ENCODE results near the gene CAPZB.

Gene CAPZB

DNA sequence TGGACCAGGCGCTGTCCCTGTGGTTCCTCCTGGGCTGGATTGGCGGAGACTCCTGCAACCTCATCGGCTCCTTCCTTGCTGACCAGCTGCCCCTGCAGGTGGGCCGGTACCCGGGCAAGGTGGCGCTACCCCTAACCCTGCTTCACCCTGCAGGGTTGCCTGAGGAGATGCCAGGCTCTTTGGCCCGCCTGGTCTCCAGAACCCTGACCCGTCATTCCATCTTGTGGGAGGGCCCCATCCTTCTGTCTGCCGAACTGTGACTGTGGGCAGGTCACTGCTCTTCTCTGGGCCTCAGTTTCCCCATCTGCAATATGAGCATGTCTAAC lies 160.7 kb downstream of the CAPZB start:
- no peak for DNase-seq

DNA sequence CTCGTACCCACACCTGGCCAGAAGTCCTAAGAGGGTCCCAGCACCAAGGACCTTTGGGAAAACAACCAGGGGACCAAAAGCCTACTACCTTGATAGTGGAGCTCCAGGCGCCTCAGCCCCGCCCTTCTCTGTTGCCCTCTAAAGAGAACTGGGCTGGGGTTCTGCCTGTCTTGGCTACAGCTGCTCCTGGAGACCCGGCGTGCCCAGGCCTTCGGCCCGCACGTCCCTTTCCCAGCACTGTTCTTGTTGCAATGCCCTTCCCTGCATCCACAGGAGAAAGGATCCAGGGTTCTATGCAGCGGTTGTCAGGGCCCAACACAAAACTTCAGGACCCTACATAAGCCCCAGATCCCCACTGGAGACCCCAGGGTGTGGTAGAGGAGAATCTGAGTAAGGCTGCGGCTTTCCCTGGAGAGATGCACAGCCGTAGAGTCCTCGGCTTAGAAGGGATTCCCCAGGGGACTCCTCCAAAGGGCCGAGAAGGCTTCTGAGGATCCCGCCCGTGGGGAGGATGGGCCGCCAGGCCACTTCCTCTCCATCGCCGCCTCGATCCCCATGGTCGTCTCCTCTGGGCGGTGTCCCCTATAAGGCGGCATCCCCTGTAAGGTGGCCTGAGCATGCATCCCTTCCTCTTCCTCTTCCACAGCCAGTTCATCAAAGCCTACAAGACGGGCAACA lies 161.2 kb downstream of the CAPZB start:
- DNase-seq: no peak

DNA sequence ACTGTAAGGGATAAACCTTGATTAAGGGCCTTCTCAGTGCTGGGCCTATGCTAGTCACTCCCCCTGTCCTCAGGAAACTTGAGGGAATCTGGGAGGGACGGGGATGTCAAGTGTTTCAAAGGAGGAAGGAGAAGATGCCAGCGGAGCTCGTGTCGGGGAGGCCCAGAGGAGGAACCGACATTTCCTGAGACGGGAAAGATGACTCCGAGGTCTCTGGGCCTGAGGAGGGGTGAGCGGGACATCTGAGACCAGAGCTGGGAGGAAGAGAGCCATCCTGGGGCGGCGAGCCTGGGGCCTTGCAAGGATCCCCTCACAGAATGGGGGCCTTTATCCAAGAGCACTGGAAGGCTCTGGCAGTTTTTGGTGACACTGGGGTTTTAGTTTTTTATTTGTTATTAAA lies 162.9 kb downstream of the CAPZB start:
- no peak for DNase-seq

DNA sequence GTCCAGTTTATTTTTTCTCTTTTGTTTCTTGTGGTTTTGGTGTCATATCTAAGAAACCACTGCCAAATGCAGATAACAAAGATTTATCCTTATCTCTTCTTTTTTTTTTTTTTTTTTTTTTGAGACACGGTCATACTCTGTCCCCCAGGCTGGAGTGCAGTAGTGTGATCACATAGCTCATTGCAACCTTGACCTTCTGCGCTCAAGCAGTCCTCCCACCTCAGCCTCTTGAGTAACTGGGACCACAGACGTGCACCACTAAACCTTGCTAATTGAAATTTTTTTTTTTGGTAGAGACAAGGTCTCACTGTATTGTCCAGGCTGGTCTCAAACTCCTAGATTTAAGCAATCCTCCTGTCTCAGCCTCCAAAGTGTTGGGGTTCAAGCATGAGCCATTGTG lies 164.3 kb downstream of the CAPZB start:
- no peak for DNase-seq

DNA sequence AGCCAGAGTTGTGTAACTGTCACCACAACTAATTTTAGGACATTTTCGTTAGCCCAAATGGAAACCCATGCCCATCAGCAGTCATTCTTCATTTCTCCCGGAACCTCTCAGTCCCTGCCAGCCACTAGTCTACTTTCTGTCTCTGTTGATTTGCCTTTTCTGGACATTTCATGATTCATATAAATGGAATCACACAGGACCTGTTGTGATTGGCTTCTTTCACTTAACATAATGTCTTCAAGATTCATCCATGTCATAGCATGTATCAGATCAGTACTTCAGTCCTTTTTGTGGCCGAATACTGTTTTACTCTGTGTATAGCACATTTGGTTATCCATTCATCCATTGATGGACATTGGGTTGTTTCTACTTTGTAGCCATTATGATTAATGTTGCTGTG lies 166.1 kb downstream of the CAPZB start:
- DNase-seq: no peak

DNA sequence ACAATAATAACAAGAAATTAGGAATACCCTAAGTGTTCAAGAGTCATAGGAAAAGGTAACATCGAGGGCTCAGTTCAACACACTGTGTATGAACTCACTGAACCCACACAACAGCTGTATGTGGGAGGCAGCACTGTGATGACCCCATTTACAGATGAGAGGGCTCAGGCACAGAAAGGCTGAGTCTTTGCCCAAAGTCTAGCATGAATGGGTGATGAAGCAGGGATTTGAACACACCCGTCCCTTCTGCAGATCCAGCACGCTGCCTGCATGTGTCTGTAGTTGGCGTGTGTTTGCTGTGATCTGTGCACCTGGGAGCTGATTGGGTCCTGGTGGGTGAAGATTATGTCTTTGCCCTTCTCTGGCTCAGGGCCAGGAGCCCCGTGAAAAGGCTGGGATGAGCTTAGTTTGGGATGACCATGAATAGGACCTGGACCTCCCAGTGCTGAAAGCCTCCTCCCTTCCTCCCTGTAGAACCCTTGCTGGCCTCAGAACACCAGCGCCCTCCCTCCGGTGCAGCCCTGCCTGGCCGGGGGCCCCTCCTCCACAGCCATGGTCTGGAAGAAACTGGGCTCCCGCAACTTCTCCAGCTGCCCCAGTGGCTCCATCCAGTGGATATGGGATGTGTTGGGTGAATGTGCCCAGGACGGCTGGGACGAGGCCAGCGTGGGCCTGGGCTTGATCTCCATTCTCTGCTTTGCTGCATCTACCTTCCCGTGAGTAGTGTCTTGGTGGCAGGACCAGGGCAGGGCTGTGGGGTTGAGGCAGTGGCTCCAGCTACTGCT lies 168.0 kb downstream of the CAPZB start:
- DNase-seq: no peak

DNA sequence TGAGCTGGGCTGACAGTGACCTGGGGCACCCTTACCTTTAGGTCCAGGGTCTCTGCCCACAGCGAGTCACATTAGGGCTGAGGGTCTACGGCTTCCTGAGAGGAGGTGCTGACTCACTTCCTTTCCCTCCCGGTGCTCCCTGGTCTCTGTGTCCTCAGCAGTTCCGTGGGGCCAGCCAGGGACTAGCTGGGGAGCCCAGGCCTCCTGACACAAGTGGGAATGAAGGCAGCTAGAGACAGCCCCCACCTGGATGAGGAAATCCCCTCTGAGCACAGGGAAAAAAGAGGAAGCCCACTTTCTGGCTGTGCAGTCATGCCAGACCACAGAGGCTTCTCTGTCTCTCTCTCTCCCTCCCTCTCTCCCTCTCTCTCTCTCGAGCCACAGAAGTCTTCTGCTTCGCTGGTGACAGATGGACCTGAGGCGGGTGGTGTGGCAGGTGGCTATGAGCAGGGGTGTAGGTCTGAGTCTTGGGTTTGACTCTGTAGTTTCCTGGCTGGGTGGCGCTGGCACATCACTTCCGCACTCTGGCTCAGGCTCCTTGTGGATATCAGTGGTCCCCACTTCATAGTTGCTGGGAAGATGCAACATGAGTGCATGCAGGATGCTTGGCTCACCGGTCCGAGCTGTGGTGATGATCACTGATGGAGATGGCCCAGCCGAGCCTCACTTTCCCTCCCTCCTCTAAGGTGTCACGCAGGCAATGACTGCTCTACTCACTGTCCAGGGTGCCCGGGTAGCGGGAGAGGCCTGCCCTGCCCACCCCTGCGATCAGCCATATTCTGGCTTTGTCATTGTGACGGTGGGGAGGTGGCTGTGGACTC lies 169.8 kb downstream of the CAPZB start:
- no peak for DNase-seq

DNA sequence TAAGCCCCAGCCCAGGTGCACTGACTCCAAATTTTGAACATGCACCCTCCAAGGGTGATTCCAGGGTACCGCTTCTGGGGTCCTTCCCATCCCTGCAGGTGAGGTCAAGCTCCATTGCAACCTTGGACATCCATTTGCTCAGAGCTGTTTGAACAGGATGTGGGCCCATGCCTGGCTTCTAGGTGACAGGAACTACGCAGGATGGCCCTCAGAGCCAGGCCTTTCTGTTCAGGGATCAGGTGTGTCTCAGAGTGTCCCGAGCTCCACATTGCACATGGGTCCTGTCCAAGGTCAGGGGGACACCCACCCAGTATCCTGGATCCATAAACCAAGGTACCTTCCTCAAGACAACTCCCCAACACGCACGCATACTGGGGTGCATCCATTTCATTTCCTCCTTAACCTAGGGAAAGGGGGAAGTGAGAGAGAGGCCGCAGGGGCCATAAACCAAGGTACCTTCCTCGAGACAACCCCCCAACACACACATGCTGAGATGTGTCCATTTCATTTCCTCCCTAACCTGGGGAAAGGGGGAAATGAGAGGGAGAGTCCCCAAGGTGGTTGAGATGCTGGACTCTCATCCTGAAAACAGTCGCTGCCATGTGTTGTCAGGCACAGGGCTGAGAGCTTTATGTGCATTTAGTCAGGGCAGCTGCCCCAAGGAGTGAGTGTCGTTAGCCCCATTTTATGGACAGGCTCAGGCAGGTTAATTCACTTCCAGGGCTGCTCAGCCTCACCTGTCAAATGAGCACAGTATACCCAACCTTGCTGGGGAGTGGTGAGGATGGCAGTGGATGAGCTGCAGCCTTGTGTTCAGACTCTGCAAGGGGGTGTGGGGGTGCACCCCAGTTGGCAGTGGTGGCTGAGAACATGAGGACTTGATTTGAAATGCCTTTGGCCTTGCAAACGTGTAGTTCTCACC lies 171.1 kb downstream of the CAPZB start:
- no peak for DNase-seq

DNA sequence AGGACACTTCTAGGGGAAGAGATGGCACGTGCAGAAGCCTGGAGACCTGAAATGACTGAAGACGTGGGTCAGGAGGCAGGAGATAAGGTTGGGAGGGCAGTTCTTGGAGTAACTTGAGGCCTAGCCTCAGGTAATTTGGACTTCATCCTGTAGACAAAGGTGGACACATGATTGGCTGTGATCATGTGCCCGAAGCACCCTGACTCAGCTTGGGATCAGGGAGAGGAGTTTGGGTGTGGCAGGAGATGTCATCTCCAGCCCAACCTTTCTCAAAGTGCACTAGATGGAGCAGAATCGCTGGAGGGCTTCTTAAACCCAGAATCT lies 171.7 kb downstream of the CAPZB start:
- DNase-seq: no peak

DNA sequence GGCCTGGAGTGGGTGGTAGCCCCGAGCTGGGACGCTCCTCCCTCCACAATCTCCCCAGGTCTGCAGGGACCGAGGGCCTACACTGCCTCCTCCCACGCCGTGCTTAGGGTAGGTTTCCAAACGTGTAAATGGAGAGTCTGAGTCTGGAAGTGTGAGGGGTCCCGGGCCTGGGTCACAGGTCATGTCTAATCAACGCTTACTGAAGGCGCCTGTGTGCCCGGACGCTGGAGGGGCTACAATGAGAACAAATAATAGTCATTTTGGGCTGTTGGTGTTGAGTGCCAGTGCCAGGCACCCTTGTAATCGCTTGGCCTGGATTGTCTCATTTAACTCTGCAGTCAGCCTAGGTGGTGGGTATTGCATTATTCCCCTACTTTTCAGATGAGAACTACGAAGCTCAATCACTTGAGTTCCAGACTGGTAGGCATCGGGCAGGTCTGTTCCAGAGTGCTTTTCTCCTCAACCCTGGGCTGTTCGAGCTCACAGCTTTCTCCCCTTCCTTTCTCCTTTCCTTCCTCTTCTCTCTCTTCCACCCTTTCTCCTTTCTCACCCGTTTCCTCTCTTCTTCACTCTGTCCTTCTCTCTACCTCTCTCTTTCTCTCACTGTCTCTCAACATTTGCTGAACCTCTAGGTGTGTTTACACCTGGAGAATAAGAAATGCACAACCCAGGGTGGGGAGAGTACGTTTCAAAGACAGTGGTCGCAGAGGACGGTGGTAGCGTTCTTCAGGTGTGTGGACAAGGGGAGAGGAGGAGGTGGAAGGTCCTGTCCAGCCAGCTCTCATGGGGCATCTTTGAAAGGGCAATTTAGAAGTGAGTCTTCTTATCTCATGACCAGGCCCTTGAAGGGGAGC lies 172.3 kb downstream of the CAPZB start:
- no peak for DNase-seq

DNA sequence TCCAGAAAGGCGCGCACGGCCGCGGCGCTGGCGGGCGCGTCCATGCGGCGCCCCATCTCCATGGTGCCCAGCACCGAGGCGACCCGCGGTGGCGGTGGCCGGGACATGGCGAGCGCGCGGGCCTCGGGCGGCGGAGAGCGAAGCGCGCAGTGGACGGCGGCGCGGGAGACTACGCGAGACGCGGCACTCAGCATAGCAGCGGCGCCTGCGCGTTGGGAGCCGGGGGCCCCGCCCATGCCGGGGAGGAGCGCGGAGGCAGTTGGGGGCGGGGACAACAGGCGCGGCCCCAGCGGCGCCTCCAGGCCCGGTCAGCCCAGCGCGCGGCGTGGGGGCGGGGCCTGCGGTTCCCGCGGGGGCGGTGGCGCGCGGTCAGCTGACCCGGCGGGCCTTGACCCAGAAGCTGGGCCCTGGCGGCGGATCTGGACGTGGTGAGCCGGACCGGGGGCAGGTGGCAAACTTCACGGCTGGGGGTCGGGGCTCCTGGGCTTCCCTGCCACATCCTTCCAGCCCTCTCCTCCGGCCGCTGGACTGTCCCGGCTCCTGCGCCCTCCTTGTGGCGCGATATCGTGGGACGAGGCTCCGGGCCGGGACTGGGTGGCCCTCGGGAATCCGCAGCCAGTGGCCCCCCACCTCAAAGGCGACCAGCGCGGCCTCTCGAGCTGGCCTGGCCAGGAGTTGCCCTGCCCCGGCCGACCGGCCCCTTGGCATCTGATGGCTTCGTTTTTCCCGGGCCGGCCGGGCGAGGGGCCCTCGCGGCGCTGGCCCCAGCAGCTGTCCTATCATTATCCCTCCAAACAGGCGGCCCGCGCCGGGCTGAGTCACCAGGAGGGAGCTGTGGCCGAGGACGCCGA lies 173.2 kb downstream of the CAPZB start, which contains the start of the genes AKR7A2 and SLC66A1:
TSS of gene AKR7A2 (minus strand) at position 214 of the 851 bp plus-strand sequence. CDS start at position 194, 20 bp downstream.
TSS of gene SLC66A1 (plus strand) at position 396 of the 851 bp plus-strand sequence. CDS start 5,352 bp downstream, outside the sequence.
- DNase-seq: peak; percentile 89

DNA sequence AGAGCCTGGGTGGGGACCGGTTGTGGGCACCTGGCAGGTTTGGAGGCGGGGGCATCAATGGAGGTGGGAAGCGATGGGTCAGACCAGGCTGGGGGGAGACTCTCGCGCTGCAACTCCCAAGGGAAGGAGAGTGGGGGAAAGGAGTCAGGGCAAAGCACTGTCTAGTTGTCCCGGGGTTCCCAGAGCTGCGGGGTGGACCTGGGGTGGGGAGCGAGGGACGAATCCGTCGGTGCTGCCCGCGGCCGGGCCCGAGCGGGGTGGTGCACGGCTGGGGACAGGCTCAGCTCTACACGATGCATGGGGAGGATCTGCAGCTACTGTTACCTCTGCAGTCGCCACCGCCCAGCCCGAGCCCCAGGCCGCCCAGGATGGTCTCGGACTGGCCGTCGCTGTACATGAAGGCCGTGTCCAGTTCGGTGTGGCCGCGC lies 173.8 kb downstream of the CAPZB start:
- DNase-seq: no peak

DNA sequence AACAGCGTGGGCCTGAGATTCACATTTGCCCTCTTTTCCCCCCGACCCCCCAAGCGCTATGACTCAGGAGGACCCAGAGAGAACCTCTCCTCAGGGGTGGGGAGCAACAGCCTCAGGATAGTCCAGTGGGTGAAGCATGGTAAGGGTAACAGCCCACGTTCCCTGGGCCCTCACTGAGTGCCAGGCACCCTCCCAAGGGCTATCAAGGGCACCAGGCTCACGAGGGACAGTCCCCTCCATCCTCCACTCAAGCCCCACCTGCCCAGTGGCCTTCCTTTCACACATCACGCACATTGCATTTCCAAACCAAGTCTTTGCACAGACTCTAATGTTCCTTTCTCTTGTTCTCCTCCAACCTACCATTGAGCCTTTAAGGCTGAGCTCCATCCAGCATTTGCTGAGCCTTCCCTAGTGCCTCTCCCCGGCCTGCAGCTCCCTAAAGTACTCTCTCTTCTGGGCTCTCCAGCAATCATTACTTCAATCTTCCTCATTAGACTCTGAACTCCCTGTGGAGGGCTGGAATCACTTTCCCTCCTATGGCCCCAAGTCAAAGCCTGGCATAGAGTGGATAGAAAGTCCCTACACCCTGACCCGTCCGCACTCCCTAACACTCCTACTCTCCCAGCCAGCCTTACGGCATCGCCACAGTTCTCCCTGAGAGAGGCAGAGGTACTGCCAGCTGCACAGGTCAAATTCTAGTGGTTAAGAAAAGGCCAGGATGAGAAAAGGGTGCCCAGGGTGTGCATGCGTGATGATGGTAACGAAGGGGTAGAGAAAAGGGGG lies 174.4 kb downstream of the CAPZB start:
- no peak for DNase-seq

DNA sequence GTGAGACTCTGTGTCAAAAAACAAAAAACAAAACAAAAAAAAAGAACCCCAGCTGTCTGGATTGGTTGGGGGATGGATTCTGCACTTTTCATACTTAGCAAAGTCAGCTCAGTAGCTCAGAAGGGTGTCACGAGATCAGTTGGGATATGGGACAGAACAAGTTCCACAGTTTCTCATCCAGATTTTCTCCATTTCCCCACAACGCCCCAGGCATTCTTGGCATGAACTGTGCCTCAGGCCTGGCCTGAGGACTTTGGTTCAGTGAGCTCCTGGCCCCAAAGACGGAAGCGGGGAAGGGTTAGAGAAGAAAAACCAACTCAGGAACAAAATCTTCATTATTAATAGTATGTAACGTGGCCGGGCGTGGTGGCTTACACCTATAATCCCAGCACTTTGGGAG lies 175.3 kb downstream of the CAPZB start:
- DNase-seq: no peak

DNA sequence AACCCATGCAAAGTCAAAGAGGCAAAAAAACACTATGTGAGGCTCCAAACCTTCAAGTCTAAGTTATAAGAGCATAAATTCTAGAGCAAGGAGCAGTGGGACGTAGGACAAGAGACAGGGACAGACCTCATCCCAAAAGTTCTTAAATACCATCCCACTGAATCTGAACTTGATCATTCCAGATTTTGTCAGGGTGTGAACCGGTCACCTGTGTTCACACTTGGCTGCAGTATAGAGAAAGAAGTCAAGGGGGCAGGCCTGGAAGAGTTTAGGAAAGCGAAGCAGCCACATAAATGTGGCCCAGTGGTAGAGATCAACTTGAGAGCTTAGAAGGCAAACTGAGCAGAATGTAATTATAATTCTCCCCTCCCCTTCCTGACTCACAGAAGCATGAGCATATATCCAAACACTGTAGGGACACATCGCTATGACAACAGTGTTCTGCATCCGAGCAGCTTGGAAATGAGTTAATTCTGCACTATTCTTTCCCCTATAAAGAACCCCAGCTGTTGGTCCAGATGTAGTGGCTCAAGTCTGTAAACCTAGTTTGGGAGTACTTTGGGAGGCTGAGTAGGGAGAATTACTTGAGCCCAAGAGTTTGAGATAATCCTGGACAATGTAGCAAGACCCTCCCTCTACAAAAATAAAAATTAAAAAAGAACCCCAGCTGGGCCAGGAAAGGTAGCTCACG lies 176.1 kb downstream of the CAPZB start:
- no peak for DNase-seq

DNA sequence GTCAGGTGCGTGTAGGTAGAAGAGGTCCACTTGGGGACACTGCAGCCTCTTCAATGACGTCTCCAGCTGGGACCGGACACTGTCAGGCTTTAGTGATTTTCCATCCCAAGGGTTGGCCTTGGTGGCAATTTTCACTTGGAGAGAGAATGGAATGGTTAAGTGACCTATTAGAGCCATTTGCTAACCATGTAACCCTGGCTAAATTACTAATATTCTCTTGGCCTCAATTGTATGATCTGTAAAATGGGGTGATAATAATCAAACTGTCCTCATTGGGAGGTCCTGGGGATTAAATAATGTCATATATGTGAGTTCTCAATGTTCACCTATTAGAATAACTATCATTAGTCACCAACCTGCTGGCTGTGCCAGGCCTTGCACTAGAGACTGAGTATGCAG lies 176.8 kb downstream of the CAPZB start:
- no peak for DNase-seq

DNA sequence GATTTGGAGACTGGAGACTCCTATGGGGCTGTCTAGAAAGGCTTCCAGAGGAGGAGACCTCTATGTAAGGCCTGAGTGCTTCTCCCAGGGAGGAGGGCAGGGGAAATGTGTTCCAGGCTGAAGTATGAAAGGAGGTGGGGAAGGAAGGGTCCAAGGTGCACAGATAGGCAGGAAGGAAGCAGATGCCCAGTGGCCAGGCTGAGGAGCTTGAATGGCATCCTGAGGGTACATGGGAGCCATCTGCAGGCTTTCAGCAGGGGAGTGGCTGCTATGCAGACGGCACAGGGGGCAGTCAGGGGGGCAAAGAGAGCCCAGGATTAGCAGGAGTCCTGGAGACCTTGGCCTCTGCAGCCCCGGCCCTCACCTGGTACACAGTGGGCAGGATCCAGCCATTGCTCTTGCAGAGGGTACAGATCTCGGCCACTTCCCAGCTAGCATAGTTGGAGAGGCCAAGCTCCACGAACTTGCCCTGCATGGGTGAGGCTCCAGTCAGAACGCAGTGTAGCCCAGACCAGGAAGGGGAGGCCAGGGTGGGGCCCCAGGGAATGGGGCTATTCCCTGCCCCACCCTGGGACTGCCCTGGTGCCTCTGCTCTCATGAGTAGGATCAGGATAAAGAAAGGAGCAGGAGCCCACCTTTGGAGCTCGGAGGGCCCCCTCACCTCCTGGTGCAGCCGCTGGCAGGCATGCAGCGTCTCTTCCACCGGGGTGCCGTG lies 177.4 kb downstream of the CAPZB start:
- DNase-seq: no peak

DNA sequence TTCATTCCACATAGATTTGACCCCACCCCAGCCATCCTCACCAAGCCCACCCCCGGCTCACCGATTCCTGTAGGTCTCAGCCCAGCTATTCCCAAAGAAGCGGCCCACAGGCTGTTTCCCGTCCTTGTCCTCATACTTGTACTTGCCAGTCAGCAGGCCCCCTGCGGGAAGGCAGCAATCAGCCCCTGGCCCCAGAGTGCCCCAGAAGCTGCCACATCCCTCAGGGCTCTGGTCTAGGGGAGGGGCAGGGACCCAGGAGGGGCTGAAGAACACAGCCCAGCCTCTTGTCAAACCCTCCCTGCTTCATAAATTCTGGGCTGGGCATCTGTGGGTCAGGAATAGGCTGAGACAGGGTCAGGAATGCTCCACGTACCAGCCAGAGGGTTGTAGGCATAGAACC lies 178.4 kb downstream of the CAPZB start:
- no peak for DNase-seq

DNA sequence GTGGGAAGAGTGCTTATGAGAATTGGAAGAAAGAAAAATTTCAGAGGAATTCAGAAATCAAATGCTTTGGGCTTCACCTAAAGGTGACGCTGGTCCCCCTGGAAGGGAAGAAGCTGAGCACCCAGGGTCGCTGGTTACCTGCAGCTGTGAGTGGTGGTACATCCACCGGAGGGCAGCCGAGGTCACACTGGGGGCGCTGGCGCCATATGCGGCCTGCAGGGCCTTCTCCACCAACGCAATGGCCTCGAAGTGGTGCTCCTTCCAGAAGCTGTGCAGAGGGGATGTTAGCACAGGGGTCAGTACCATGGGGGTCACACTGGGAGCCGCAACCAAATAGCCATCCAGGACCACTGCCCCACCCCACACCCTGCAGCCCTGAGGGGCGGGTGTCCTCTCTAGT lies 179.5 kb downstream of the CAPZB start:
- DNase-seq: no peak

Data from activated gamma-delta T cell treated with Interleukin-2 at 50 U/mL for 16 hours (primary cell).